GM19023 (cell line): ENCODE results near the gene OXCT2.

ENCODE experiments used
- ATAC-seq: cut with Tn5 transposase; IDR thresholded peaks from one replicate; pipeline ENCODE4 v1.9.1; 2021; ENCODE audit warnings: mild to moderate bottlenecking, moderate library complexity; ENCODE audit not compliant: unreplicated experiment

The OXCT2 gene

DNA sequence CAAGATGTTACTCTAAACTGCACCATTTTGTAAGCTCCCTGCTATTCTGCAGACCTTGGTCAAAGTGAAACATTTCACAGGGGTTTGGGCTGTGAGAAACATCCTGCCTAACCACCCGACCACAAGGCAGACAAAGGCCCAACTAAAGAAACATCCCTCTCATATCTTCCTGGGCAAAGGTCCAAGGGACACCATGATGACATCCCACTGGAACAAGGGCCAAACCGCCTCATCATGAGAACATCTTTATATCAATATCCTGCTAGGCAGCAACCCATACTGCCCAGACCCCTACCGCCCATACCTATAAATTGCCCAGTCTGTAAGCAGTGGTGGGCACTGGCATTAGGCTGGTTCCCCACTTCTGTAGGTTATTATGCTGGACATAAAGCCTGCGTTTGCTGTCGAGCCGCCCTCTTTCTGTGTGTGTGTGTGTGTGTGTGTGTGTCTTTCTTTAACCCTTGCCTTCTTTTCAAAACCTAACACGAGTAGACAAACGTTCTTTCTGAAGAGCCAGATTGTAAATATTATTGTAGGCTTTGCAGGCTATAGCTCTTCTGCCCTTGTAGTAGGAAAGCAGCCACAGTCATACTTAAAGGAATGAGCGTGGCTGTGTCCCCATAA lies 33.5 kb downstream of the OXCT2 start:
- no peak for ATAC-seq

GRCh38 chr1:39735731-39736130 lies 35.4 kb downstream of the OXCT2 start:
- no peak for ATAC-seq

DNA sequence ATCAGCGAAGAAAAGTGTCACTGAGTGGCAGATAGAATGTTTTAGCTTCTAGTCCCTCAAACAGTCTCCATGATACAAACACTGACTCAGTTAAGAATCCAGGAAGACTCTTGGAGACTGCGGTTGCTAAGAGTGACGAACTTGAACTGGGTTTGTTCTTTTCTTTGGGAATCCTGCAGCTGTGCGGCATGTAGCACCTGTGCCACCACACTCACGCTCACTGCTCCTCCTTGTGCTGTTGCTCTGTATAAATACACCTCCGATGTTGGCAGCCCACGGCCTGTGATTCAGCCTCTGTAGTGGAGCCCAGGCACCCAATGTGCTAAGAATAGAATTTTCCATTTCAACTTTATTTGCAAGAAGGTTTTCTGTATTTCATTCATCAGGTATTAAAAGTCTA lies 38.0 kb downstream of the OXCT2 start:
- ATAC-seq = no peak

DNA sequence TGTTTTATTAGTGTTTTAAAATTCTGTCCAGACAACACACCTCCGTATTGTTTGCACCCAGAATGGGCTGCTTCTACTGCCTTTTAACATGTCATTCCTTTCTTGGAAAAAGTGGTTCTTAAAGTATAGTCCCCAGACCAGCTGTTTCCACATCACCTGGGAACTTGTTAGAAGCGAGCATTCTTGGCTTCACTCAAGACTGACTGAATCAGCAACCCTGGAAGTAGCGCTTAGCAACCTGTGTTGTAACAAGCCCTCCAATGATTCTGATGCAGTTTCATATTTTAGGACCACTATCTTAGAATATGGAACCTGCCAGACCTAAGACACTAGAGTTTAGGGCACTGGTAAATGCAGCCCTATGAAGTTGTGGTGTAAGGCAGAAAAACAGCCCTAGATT lies 38.4 kb downstream of the OXCT2 start:
- no peak for ATAC-seq

DNA sequence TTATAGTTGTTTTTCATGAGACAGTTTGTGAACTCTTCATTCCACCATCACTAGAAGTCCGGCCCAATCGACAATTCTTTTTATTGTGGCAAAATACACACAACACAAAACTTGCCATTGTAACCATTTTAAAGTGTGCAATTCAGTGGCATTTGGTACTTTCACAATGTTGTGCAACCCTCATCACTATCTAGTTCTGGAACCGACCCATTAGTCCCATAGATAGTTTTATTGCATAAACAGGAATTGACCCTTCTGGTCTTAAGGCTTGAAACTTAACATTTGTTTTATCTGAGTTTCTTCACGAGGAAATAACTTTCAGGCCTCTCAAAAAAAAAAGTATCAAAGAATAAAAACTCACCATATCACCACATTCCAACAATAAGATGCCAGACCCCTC lies 41.3 kb downstream of the OXCT2 start:
- ATAC-seq = no peak

GRCh38 chr1:39729030-39729429 lies 42.1 kb downstream of the OXCT2 start:
- no peak for ATAC-seq

GRCh38 chr1:39727932-39728317 lies 43.2 kb downstream of the OXCT2 start:
- ATAC-seq = no peak

- no peak for ATAC-seq
These were observed 43.8 kb downstream of the OXCT2 start for GRCh38 chr1:39727221-39727931.

DNA sequence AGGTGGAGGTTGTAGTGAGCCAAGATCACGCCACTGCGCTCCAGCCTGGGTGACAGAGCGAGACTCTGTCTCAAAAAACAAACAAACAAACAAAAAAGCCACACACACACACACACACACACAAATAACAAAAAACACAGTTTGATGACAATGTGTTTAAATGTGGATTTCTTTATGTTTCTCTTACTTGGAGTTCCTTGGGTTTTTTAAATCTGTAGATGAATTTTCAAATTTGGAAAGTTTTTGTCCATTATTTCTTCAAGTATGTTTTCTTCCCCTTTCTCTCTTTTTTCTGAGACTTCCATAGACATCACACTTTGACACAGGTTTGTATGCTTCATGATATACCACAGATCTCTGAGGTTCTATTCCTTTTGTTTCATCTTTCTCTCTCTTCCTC lies 44.5 kb downstream of the OXCT2 start:
- ATAC-seq = no peak

DNA sequence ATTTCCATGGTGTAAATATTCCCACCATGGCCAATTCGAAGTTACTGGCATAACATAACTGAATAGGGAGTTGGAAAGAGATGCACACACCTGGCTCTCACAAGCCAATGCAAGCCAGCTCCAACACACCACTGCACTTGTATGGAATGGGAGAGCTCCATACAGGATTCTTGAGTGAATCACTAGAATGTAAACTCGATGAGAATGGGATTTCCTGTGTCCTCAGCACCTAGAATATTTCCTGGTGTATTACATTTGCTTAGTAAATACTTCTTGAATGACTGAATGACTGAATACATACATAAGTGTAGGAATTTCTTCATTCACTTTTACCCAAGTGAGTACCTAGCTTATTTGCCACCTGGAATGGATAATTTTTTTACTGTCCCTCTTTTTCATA lies 48.7 kb downstream of the OXCT2 start:
- ATAC-seq = no peak

GRCh38 chr1:39721664-39722063 lies 49.5 kb downstream of the OXCT2 start:
- ATAC-seq = no peak

GRCh38 chr1:39720094-39720999 lies 50.8 kb downstream of the OXCT2 start:
- ATAC-seq = no peak
